ENCODE results near the gene IPCEF1. TPM values are rescaled to one million over a fixed set of nuclear protein-coding genes. Genes with fewer than 3 reads are reported as not detected.

Gene IPCEF1
- total RNA-seq, 1 experiment from 2014 or later: not detected

DNA sequence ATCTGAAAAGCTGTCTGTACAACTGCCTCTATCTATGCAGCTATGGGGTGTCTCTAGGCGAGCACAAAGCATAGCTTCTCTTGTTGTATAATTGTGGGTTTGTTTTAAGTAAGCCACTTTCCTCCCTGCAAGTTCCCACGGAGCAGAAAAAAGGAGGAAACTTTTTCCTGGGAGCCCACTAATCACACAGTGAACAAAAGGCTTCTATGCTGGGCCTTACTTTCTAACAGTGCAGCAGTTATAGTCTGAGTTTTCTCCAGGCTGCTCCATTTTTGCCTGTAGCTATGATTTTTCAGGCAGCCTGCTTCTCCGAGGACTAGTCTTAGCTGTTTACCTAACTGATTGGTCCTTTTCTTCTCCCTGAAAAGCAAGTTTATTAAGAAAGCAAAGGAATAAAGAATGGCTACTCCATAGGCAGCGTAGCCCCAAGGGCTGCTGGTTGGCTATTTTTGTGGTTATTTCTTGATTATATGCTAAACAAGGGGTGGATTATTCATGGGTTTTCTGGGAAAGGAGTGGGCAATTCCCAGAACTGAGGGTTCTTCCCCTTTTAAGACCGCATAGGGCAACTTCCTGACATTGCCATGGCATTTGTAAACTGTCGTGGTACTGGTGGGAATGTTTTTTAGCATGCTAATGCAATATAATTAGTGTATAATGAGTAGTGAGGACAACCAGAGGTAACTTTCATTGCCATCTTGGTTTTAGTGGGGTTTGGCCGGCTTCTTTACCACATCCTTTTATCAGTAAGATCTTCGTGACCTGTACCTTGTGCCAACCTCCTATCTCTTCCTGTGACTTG lies 233.2 kb downstream of the IPCEF1 start:
- no peak for DNase-seq (ENCODE audit: extremely low read depth, low read depth)

DNA sequence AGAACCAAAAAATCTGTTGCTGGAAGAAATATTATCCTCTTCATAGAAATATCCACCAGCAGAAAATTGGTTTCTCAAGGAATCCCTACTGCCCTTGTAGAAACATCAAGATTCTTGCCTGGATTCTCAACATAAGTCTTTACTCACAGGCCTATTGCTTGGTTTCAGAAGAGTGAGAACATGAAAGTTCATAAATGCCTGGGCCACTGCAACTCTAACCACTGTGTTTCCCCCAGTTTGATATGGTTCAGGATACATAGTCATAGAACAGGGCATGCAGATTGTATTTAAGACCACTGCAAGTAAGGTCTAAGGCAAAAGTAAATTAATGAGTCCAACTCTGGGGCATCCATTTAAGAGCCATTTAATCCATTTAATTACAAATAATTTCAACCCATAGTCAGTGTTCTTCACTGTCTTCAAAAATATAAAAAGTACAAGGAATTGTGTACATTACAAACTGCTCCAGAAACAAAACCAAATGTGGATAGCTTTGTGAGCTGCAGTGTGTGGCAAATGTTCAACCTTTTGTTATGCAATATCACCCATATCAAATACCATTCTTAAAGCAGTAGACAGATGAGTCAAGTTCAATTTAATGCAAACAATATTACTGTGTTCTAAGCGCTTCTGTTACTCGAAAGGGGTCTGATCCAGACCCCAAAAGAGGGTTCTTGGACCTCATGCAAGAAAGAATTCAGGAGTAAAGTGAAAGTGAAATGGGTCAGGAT lies 234.2 kb downstream of the IPCEF1 start:
- no peak for DNase-seq (ENCODE audit: extremely low read depth, low read depth)

GRCh38 chr6:154117485-154117884 lies 239.1 kb downstream of the IPCEF1 start:
- DNase-seq (ENCODE audit: extremely low read depth, low read depth): no peak

GRCh38 chr6:154113392-154113791 lies 243.2 kb downstream of the IPCEF1 start:
- DNase-seq (ENCODE audit: extremely low read depth, low read depth): no peak

- DNase-seq (ENCODE audit: extremely low read depth, low read depth): no peak
These were observed 244.3 kb downstream of the IPCEF1 start for GRCh38 chr6:154112181-154112809.

DNA sequence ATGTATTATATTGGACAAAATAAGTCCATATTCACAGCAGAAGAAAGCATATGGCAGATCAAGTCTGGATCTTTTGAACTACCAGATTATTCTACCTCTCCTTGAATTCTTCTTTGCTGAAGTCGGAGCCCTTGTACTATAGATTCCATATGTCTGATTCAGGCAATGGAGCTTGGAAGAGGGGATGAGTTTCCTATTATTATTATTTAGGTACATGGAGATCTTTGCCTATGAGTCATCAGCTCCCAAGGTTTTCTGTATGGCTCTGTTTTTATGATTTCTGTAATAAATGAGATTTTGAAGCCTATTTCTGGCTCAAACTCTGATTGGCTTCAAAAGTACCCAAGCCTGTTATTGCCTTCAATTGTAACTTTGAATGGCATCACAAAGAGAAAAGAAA lies 245.6 kb downstream of the IPCEF1 start:
- DNase-seq (ENCODE audit: extremely low read depth, low read depth): no peak

- DNase-seq (ENCODE audit: extremely low read depth, low read depth): no peak
These were observed 250.4 kb downstream of the IPCEF1 start for GRCh38 chr6:154106251-154106650.

Other genes starting within 250 kb of the IPCEF1 start
- gene CNKSR3, start 153.9 kb upstream of the IPCEF1 start, total RNA-seq (2014; rRNA removed; shearing (Covaris generic)): 6.1 and 6.3 TPM in 2 replicates

Data from NCI-H460 (cell line).